GM18507 (cell line): ENCODE data around the gene HAUS5.
"Not testable (repeated sequence)": the region's sequence is repeated elsewhere in the genome, so short reads cannot be mapped to it uniquely, and the experiment has no call there.

ENCODE experiments used
- DNase-seq: peaks from one replicate; pipeline ENCODE4 v3.0.0; 2011; ENCODE audit warnings: low read depth; ENCODE audit not compliant: insufficient read length; ENCODE audit errors: extremely low spot score
- FAIRE-seq: peaks from 2 replicates; lab custom pipeline; 2011; peaks lifted over from hg19 to GRCh38; lab: Jason Lieb, UNC

HAUS5 gene

GRCh38 chr19:35639321-35639639, 26.7 kb downstream of the HAUS5 start:
- no peak for DNase-seq
- no peak for FAIRE-seq

DNA sequence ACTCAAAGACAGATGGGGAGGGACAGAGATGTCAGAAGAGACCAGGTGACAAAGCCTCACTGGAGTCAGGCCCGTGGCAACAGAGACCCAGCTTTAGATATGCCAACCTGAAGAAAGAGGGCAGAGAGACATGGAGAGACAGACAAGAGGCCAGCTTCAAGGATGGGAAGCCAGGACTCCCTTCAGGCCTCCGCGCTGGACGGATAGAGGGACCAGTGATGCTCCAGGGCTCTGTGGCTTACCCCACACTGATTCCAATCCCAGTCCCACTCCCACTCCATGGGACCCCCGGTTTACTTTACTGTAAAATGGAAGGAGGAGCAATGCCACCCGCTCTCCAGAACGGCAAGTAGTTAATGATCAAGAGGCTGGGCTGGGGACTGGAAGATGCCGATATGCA, 27.3 kb downstream of the HAUS5 start:
- DNase-seq (no peak), FAIRE-seq (no peak)

DNA sequence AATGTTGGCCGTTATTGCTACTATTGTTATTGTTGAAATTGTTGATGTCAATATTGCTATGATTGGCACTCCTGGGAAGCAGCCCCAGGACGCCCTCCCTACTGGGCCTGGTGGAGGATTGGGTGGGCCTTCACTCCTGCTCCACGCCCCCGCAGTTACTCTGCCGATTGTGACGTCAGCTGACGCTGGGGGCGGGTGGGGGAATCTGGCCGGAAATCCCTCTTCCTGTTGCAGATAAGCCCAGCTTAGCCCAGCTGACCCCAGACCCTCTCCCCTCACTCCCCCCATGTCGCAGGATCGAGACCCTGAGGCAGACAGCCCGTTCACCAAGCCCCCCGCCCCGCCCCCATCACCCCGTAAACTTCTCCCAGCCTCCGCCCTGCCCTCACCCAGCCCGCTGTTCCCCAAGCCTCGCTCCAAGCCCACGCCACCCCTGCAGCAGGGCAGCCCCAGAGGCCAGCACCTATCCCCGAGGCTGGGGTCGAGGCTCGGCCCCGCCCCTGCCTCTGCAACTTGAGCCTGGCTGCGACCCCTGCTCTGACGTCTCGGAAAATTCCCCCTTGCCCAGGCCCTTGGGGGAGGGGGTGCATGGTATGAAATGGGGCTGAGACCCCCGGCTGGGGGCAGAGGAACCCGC, 29.1 kb downstream of the HAUS5 start, which contains the start of gene ETV2:
TSS of gene ETV2 (plus strand) at position 231 of the 637 bp plus-strand sequence. CDS start 716 bp downstream, outside the sequence.
- FAIRE-seq (no peak), DNase-seq (no peak)

GRCh38 chr19:35642312-35642711, 29.8 kb downstream of the HAUS5 start:
- no peak for FAIRE-seq
- DNase-seq = no peak

DNA sequence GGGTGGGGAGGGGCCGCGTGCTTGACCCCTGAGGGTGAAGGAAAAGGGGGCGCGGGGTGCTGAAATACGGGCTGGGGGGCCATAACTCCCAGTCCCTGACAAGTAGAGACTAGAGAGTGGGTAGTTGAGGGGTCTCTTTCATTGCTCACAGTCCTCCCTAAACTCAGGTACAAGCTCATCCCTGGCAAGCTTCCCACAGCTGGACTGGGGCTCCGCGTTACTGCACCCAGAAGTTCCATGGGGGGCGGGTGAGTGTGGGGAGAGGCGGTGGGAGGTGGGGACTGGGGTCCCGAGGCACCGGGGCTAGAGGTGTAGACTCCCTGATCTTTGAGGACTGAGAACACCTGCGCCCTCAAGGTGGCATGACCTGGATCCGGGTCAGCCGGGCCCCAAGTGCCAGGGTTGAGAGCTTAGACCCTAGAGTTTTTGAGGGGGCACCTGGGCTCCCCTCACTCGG, 30.3 kb downstream of the HAUS5 start:
- FAIRE-seq (no peak), DNase-seq (no peak)

DNA sequence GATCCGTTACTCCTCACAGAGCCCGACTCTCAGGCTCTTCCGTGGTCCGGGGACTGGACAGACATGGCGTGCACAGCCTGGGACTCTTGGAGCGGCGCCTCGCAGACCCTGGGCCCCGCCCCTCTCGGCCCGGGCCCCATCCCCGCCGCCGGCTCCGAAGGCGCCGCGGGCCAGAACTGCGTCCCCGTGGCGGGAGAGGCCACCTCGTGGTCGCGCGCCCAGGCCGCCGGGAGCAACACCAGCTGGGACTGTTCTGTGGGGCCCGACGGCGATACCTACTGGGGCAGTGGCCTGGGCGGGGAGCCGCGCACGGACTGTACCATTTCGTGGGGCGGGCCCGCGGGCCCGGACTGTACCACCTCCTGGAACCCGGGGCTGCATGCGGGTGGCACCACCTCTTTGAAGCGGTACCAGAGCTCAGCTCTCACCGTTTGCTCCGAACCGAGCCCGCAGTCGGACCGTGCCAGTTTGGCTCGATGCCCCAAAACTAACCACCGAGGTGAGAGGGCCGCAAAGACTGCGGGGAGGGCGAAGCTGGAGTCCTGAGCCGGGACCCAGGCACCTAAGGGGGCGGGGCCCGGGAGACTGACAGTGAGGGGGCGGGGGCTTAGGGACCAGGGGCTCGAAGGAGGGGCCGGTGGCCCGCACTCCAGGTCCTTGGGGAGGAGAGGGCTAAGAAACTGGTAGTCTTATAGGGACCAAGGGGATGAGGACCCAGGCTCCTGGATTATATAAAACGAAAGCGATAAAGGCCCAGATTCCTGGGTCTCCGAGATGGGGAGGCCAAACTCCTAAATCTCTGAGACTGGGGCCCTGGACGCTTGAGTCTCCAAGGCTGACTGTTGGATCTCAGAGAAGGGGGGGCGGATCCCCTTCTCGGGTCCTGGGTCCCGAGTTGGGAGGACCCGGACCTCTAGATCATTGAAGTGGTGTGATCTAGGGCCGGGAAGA, 31.0 kb downstream of the HAUS5 start:
- FAIRE-seq = peak; percentile 69

DNA sequence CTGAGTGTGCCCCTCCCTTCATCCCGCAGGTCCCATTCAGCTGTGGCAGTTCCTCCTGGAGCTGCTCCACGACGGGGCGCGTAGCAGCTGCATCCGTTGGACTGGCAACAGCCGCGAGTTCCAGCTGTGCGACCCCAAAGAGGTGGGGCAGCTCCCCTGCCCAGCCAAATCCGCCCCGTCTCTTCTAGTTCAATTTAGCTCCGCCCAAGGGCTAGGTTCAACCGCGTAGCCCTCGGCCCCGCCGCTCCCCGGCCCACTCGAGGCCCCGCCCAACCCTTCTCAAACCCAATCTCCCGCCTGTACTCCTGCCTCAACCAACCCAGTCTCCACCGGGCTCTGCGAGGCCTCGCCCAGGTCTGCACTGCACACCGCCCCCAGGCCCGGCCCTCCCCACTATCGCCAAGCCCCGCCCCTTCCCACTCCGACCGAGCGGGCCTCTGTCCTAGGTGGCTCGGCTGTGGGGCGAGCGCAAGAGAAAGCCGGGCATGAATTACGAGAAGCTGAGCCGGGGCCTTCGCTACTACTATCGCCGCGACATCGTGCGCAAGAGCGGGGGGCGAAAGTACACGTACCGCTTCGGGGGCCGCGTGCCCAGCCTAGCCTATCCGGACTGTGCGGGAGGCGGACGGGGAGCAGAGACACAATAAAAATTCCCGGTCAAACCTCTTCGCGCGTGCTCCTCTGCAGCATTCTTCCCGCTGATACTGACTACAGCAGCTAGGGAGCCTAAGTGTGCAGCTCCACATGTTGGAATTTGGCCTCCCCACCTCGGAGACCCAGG, 31.9 kb downstream of the HAUS5 start:
- FAIRE-seq = peak; percentile 93
- DNase-seq = peak; percentile 85

More for the DNA sequence above, 31.0 kb downstream of the HAUS5 start:
- peak; percentile 74 for DNase-seq

DNA sequence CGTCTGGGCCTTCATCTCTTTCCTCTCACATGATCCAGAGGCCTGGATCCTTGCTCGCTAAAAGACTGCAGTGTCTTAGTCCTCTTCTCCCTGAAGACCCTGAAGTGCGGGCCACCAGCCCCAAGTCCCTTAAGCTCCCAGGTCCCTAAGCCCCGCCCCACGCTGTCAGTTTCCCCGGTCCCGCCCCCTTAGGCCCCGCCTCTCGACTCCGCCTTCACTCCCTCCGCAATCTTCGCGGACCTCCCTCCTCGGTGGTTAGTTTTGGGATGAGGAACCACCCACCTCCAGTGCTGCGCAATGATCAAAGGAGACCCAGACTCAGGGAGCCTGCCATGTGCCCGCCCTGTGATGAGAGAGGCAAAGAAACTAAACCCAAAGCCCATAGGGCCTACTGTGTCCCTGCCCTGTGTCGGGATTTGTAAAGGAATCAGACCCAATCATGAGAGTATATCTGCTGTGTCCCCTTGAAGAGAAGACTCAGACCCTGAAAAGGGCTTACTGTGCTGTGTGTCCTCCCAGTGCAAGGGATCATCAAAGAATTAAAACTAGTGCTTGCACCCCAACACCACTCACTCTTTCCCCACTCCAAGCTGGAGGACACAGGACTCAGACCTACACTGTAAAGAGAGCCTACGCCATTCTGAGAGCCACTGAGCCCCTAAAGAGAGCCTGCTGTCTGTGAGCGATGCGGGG, 32.6 kb downstream of the HAUS5 start:
- DNase-seq = no peak
- peak; percentile 62 for FAIRE-seq

GRCh38 chr19:35645680-35646511, 33.4 kb downstream of the HAUS5 start:
- FAIRE-seq (no peak), DNase-seq (no peak)

DNA sequence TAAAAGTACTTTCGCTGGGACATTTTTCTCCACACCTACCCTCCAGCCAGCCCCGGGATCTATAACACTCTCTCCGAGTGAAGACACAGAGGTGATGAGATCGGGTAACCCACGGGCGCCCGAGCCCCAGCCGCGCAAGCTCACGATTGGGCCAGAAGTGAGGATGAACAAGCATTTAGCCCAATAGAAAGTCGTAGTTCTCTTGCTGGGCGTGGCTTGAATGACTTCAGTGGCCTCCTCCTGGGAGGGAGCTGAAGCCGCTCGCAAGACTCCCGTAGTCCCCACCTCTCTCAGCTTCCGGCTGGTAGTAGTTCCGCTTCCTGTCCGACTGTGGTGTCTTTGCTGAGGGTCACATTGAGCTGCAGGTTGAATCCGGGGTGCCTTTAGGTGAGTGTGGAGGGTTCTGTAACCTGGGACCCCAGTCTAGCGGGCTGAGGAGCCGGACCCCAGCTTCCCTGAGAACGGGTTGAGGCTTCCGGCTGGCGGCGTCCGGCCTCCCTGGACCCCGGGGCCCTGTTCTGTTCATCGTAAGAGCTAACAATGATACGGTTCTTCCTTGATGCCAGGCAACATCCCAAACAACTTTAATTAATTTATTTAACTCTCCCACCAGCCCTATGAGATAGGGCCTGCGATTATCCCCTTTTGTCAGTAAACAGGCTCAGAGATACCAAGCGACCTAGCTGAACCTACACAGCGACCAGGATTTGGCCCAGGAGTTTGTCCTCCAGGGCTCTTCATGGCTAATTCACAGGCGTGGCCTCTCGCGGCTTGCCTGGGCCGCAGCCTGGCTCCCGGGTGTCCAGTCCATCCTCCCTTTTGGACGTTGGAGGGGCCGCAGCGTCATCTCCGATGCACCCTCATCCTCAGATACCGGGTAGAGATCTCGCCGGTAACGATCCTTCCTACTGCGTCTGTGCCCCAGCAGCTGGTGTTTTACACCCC, 35.8 kb downstream of the HAUS5 start, which contains the start of gene COX6B1:
TSS of gene COX6B1 (plus strand) at position 307 of the 945 bp plus-strand sequence. CDS start 2,921 bp downstream, outside the sequence.
- FAIRE-seq (peak; percentile 98), DNase-seq (peak; percentile 96)

DNA sequence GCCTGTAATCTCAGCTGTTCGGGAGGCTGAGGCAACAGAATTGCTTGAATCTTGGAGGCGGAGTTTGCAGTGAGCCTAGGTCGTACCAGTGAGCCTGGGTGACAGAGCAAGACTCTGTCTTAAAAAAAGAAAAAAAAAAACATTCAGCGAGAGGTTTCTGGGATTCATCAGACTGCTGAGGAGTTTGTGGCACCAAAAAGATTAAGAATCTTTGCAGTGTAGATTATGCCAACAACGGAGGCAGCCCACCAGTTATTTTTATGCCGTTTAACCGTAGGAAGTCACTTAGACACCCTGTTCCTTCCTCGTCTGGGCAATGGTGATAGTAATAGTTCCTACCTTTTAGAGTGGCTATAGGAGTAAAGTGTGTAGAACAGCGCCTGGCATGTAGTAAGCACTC, 38.0 kb downstream of the HAUS5 start:
- FAIRE-seq = no peak
- DNase-seq = no peak

- not testable (repeated sequence) for DNase-seq, FAIRE-seq
Measured at GRCh38 chr19:35654828-35655227, 42.3 kb downstream of the HAUS5 start.

DNA sequence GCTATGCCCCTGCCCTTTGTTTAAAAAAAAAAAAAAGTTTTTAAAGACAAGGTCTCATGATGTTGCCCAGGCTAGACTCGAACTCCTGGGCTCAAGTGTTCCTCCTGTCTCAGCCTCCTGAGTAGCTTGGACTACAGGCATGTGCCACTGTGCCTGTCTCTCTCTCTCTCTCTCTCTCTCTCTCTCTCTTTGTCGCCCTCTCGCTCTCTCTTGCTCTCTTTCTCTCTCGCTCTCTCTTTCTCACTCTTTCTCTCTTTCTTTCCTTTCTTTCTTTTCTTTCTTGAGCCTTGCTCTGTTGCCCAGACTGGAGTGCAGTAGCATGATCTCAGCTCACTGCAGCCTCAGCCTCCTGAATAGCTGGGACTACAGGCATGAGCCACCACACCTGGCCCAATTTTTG, 43.1 kb downstream of the HAUS5 start:
- DNase-seq (no peak), FAIRE-seq (no peak)

GRCh38 chr19:35656700-35657099, 44.2 kb downstream of the HAUS5 start:
- DNase-seq = no peak
- FAIRE-seq = no peak

DNA sequence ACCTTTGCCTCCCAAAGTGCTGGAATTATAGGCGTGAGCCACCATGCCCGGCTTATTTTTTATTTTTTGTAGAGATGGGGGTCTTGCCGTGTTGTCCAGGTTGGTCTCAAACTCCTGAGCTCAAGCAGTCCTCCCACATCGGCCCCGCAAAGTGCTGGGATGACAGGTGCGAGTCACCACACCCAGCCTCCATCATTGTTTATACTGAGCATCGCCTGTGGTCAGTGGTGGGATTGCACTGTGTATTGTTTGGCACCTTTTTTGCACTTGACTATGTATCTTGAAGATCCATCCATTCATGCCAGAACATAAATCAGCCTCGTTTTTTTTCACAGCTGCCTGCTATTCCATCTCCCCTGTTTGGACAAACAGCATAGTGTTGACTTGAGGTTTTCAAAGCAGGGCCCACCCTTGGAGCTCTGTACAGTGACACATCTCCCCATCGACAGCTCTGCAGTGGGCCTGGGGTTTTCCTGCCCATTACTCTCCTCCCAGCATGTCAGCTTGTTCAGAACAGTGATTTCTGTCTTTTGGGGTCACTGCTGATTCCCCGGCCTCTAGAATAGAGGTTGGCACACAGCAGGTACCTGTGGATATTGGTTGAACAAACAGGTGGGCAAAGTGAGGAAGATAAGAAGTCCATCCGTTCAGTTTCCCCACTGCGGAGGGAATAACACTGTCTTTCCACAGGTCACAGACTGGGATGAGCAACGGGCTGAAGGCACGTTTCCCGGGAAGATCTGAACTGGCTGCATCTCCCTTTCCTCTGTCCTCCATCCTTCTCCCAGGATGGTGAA, 45.6 kb downstream of the HAUS5 start:
- no peak for FAIRE-seq
- no peak for DNase-seq

GRCh38 chr19:35661995-35662340, 49.4 kb downstream of the HAUS5 start:
- FAIRE-seq = no peak
- no peak for DNase-seq

DNA sequence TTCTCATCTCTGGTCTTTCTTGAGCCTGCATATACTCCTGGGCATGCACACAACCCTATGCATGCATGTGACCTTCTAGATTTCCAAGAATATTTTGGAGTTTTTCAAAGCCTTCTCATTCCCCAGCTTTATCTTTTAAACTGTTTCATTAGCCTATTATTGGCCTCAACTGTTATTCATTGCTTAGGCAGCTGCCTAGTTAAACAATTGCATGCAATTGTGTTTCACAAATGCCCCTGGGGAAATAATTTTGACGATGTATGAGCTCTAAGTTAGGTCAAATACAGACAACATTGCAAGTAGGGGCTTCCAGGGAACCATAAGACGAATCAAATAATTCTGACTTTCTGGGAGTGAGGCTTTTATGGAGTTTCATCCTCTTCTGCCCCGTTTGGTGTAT, 51.4 kb downstream of the HAUS5 start:
- FAIRE-seq (no peak), DNase-seq (no peak)
